Karpas-422 (cell line): ENCODE data around the gene CEP85. TPM values are rescaled to one million over a fixed set of nuclear protein-coding genes. Genes with fewer than 3 reads are reported as not detected.

Experiments
- DNase-seq: peaks from one replicate; pipeline ENCODE4 v3.0.0-alpha.2; 2015
- H2AFZ ChIP-seq: fragments of 200-600 bp; sonication (generic); 2 replicates; pipeline ENCODE4 v1.6.1; 2014; ENCODE audit warnings: antibody characterized with exemption, low read length, mixed read lengths
- H3K27ac ChIP-seq: fragments of 200-600 bp; sonication (generic); 2 replicates; pipeline ENCODE4 v1.5.1; 2014; ENCODE audit warnings: mild to moderate bottlenecking, low read length, moderate library complexity
- H3K27me3 ChIP-seq: fragments of 200-600 bp; sonication (generic); 2 replicates; pipeline ENCODE4 v1.6.1; 2014; ENCODE audit warnings: low read length, mixed read lengths
- H3K36me3 ChIP-seq: fragments of 200-600 bp; sonication (generic); 2 replicates; pipeline ENCODE4 v1.6.1; 2014; ENCODE audit warnings: low read length, mixed read lengths; ENCODE audit not compliant: insufficient read depth
- H3K4me1 ChIP-seq: fragments of 200-600 bp; sonication (generic); 2 replicates; pipeline ENCODE4 v1.6.1; 2014; ENCODE audit warnings: mild to moderate bottlenecking, low read length, mixed read lengths
- H3K4me2 ChIP-seq: fragments of 200-600 bp; sonication (generic); 2 replicates; pipeline ENCODE4 v1.6.1; 2014; ENCODE audit warnings: low read length, low read depth, mild to moderate bottlenecking; ENCODE audit not compliant: poor library complexity, severe bottlenecking
- H3K4me3 ChIP-seq: fragments of 200-600 bp; sonication (generic); 2 replicates; pipeline ENCODE4 v1.5.1; 2014; ENCODE audit warnings: mild to moderate bottlenecking, antibody characterized with exemption, low read length, mixed read lengths
- H3K79me2 ChIP-seq: fragments of 200-600 bp; sonication (generic); 2 replicates; pipeline ENCODE4 v1.6.1; 2014; ENCODE audit warnings: mild to moderate bottlenecking, low read length, mixed read lengths
- H3K9ac ChIP-seq: fragments of 200-600 bp; sonication (generic); 2 replicates; pipeline ENCODE4 v1.6.0; 2014; ENCODE audit warnings: low read length
- H3K9me2 ChIP-seq: fragments of 200-600 bp; sonication (generic), shearing (Covaris generic); replicated peaks from 2 replicates; pipeline ENCODE4 v1.6.0; 2014; ENCODE audit warnings: mild to moderate bottlenecking, low read length, moderate library complexity; ENCODE audit not compliant: insufficient read depth
- H3K9me3 ChIP-seq: fragments of 300-700, 200-600 bp; sonication (generic); 2 replicates; pipeline ENCODE4 v1.6.1; 2014; ENCODE audit warnings: low read length, mixed read lengths
- H4K20me1 ChIP-seq: fragments of 200-600 bp; sonication (generic); 2 replicates; pipeline ENCODE4 v1.6.1; 2014; ENCODE audit warnings: mild to moderate bottlenecking, antibody characterized with exemption, low read length, low read depth; ENCODE audit not compliant: insufficient read depth
- total RNA-seq: library from RNA; depleted of rRNA; stranded (reverse); fragments of >200 nt; shearing (Covaris generic); gene quantifications from 2 replicates; pipeline ENCODE4 v1.2.3, GENCODE V29; 2014; ENCODE audit warnings: low replicate concordance

The CEP85 gene
- total RNA-seq, 1 experiment from 2014 or later, result 23.8 TPM

- peak overlapping the region; percentile 54 for H3K9ac ChIP-seq
- peak; percentile 54 for DNase-seq
- peak overlapping the region; percentile 89 for H3K4me2 ChIP-seq
- H3K9me2 ChIP-seq, result no peaks in the 10 kb centered on the region
- H4K20me1 ChIP-seq, result no peaks in the 10 kb centered on the region
- peaks cover 69% of the 10 kb centered on the region for H3K4me1 ChIP-seq
- H3K79me2 ChIP-seq, result peaks cover 10% of the 10 kb centered on the region
- H3K27me3 ChIP-seq, result no peaks in the 10 kb centered on the region
- H3K36me3 ChIP-seq, result no peaks in the 10 kb centered on the region
- H3K9me3 ChIP-seq, result no peaks in the 10 kb centered on the region
- peak overlapping the region; percentile 87 for H3K27ac ChIP-seq
- H2AFZ ChIP-seq, result no peak overlapping the region
- peak overlapping the region; percentile 37; the same call in 1 of the 2 replicates for H3K4me3 ChIP-seq
Observed at GRCh38 chr1:26315874-26316850, 82.2 kb downstream of the CEP85 start.

DNA sequence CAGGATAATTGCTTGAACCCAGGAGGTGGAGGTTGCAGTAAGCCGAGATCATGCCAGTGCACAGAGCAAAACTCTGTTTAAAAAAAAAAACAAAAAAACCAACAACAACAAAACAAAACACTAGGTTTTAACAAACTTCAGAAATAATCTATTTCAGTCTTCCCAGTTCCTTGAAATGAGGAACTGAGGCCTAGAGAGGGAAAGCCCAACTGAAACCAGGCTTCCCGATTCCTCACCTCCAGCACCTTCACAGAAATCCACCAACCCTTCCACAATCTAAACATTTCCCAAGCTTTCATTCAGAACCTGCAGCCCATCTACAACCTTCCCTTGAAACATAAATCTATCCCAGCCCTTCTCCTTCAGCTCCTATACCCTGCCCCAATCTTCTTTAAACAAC is 83.1 kb downstream of the CEP85 start:
- Histone ChIP-seq H3K4me2 (peak overlapping the region; percentile 89), H4K20me1 (no peaks in the 10 kb centered on the region), H3K9me2 (no peaks in the 10 kb centered on the region), H3K36me3 (peaks cover 5% of the 10 kb centered on the region; the same call in 1 of the 2 replicates), H3K4me3 (peak overlapping the region; percentile 80), H2AFZ (0 out of 2 replicates have a peak overlapping the region, but pooled peaks have one; percentile 19), H3K9ac (peak overlapping the region; percentile 87), H3K9me3 (no peaks in the 10 kb centered on the region), H3K27ac (peak overlapping the region; percentile 87), H3K79me2 (peaks cover 10% of the 10 kb centered on the region), H3K4me1 (peaks cover 75% of the 10 kb centered on the region), H3K27me3 (no peaks in the 10 kb centered on the region)
- DNase-seq, result no peak

GRCh38 chr1:26317612-26318337 is 83.8 kb downstream of the CEP85 start, which contains the start of gene CD52:
Gene CD52 (plus strand): TSS chr1:26317958. CDS start chr1:26318018, 60 bp downstream.
- Histone ChIP-seq H3K9me2 (no peaks in the 10 kb centered on the region), H2AFZ (0 out of 2 replicates have a peak within 1 kb of the TSS, but pooled peaks have one; percentile 19), H3K79me2 (peaks cover 10% of the 10 kb centered on the region), H3K4me2 (peak within 1 kb of the TSS; percentile 89), H3K36me3 (peaks cover 7% of the 10 kb centered on the region; the same call in 1 of the 2 replicates), H3K27me3 (no peaks in the 10 kb centered on the region), H3K9me3 (no peaks in the 10 kb centered on the region), H3K9ac (peak within 1 kb of the TSS; percentile 87), H3K4me1 (peaks cover 75% of the 10 kb centered on the region), H3K27ac (peak within 1 kb of the TSS; percentile 87), H3K4me3 (peak within 1 kb of the TSS; percentile 80), H4K20me1 (no peaks in the 10 kb centered on the region)
- peak; percentile 93 for DNase-seq

GRCh38 chr1:26318338-26319064 is 84.5 kb downstream of the CEP85 start:
- Histone ChIP-seq H4K20me1 (no peaks in the 10 kb centered on the region), H2AFZ (no peak overlapping the region), H3K4me2 (peak overlapping the region; percentile 89)

DNA sequence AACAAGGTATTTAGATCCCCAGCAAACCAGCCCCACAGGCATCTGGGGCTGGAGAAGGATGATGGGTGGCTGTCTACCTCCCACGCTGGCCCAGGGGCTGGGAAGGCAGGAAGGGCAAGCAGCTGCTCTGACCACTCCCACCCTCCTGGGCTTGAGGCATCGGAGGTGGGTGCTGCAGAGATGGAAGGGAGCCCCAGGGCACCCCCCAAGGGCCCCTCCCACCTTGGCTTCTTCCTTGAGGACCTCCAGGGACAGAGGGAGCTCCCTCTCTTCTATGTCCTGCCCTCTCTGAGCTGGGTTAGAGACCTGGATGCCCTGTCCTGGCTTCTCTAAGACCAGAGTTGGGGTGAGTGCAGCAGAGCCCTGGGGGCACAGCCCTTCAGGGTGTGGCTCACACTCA is 86.9 kb downstream of the CEP85 start:
- peaks cover 59% of the 10 kb centered on the region for H3K4me1 ChIP-seq

More at GRCh38 chr1:26318338-26319064, 84.5 kb downstream of the CEP85 start:
- no peaks in the 10 kb centered on the region for H3K9me2 ChIP-seq
- H3K9ac ChIP-seq, result peak overlapping the region; percentile 87
- peak overlapping the region; percentile 80 for H3K4me3 ChIP-seq
- peaks cover 10% of the 10 kb centered on the region for H3K79me2 ChIP-seq
- peaks cover 7% of the 10 kb centered on the region; the same call in 1 of the 2 replicates for H3K36me3 ChIP-seq
- no peaks in the 10 kb centered on the region for H3K9me3 ChIP-seq
- DNase-seq, result peak; percentile 63
- no peaks in the 10 kb centered on the region for H3K27me3 ChIP-seq
- H3K27ac ChIP-seq, result peak overlapping the region; percentile 87
- H3K4me1 ChIP-seq, result peaks cover 75% of the 10 kb centered on the region

DNA sequence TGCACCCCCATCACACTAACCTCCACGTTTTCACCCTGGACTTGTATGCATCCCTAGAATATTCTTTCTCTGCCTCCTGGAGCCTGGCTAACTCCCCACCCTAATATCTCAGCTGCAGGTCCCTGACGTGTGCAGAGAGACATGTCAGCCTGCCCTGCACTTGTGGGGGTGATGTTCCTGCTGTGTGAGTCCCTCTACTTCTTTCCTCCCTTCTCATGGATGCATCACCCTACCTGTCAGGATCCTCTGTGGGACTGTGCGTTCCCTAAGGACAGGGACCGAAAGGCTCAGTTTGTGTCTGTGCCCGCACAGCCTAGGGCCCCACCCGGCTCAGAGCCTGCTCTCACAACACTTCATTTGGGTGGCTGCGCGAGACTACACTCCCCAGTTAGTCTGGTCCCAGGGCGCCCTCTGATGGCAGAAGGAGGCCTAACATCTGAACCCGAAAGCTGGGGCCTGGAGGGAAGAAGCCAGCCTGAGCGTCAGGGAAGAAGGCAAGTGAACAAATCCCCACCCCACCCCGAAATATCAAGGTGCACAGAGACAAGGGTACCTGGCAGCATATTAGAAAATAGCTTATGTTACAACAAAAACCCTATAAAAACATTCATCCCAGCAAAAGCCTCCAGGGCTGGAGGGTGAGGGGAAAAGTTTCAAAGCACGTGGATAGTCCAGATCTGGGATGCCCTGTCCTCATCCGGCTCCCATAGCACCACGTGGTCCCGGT is 87.5 kb downstream of the CEP85 start:
- Histone ChIP-seq H3K27ac (peak overlapping the region; percentile 87), H3K27me3 (no peaks in the 10 kb centered on the region), H3K4me3 (no peak overlapping the region), H3K36me3 (peaks cover 7% of the 10 kb centered on the region; the same call in 1 of the 2 replicates), H3K9me3 (no peaks in the 10 kb centered on the region), H3K4me2 (peak overlapping the region; percentile 12), H4K20me1 (no peaks in the 10 kb centered on the region), H3K79me2 (peaks cover 10% of the 10 kb centered on the region), H3K9ac (peak overlapping the region; percentile 35), H3K4me1 (peaks cover 53% of the 10 kb centered on the region), H3K9me2 (no peaks in the 10 kb centered on the region), H2AFZ (no peak overlapping the region)
- peak; percentile 96 for DNase-seq

More for the DNA sequence above, 86.9 kb downstream of the CEP85 start:
- Histone ChIP-seq H3K4me3 (no peak overlapping the region), H4K20me1 (no peaks in the 10 kb centered on the region), H3K36me3 (peaks cover 7% of the 10 kb centered on the region; the same call in 1 of the 2 replicates), H3K27me3 (no peaks in the 10 kb centered on the region), H3K4me2 (peak overlapping the region; percentile 12), H3K79me2 (peaks cover 10% of the 10 kb centered on the region), H3K27ac (peak overlapping the region; percentile 87), H3K9ac (peak overlapping the region; percentile 33), H3K9me3 (no peaks in the 10 kb centered on the region), H3K9me2 (no peaks in the 10 kb centered on the region), H2AFZ (no peak overlapping the region)
- DNase-seq, result no peak

GRCh38 chr1:26322042-26322331 is 88.0 kb downstream of the CEP85 start:
- peak overlapping the region; percentile 35 for H3K9ac ChIP-seq
- H3K27ac ChIP-seq, result no peak overlapping the region; the same call in 1 of the 2 replicates
- H3K4me2 ChIP-seq, result no peak overlapping the region
- H2AFZ ChIP-seq, result no peak overlapping the region
- no peaks in the 10 kb centered on the region for H3K9me2 ChIP-seq
- H4K20me1 ChIP-seq, result no peaks in the 10 kb centered on the region
- peaks cover 48% of the 10 kb centered on the region for H3K4me1 ChIP-seq
- no peak for DNase-seq
- H3K27me3 ChIP-seq, result no peaks in the 10 kb centered on the region
- H3K9me3 ChIP-seq, result no peaks in the 10 kb centered on the region
- peaks cover 7% of the 10 kb centered on the region; the same call in 1 of the 2 replicates for H3K36me3 ChIP-seq
- H3K79me2 ChIP-seq, result peaks cover 10% of the 10 kb centered on the region
- H3K4me3 ChIP-seq, result no peak overlapping the region
